ENCODE results near the gene TBCK.

- TF ChIP-seq POLR2A (conservative IDR thresholded peaks at IDR 0.05) (no peak), MIER1 (IDR thresholded peaks at IDR 0.05; ENCODE audit: low read depth) (no peak), ZKSCAN8 (CRISPR knock-in tag; IDR thresholded peaks at IDR 0.05) (no peak), RAD51 (IDR thresholded peaks at IDR 0.05; ENCODE audit: borderline replicate concordance, low read depth) (no peak), SIN3A (IDR thresholded peaks at IDR 0.05; ENCODE audit: borderline replicate concordance in 2 of 2, control insufficient read depth in 1 of 2, low read depth in 2 of 2, low read length in 2 of 2) (no peak), ZBTB26 (CRISPR knock-in tag; IDR thresholded peaks at IDR 0.05) (no peak), MAZ (CRISPR knock-in tag; conservative IDR thresholded peaks at IDR 0.05 in 1 of 2, IDR thresholded peaks at IDR 0.05 in 1 of 2) (no peak), EZH2 (IDR thresholded peaks at IDR 0.05; ENCODE audit: borderline replicate concordance, low read depth, low read length) (no peak), ZBTB8A (IDR thresholded peaks at IDR 0.05; ENCODE audit: partially characterized antibody) (no peak), NR2C2 (CRISPR knock-in tag; IDR thresholded peaks at IDR 0.05) (no peak), NR2C2 (tag; IDR thresholded peaks at IDR 0.05) (no peak), BDP1 (IDR thresholded peaks at IDR 0.05; ENCODE audit: insufficient read depth, insufficient read length) (no peak)
- TF ChIP-seq, protein P1, sequence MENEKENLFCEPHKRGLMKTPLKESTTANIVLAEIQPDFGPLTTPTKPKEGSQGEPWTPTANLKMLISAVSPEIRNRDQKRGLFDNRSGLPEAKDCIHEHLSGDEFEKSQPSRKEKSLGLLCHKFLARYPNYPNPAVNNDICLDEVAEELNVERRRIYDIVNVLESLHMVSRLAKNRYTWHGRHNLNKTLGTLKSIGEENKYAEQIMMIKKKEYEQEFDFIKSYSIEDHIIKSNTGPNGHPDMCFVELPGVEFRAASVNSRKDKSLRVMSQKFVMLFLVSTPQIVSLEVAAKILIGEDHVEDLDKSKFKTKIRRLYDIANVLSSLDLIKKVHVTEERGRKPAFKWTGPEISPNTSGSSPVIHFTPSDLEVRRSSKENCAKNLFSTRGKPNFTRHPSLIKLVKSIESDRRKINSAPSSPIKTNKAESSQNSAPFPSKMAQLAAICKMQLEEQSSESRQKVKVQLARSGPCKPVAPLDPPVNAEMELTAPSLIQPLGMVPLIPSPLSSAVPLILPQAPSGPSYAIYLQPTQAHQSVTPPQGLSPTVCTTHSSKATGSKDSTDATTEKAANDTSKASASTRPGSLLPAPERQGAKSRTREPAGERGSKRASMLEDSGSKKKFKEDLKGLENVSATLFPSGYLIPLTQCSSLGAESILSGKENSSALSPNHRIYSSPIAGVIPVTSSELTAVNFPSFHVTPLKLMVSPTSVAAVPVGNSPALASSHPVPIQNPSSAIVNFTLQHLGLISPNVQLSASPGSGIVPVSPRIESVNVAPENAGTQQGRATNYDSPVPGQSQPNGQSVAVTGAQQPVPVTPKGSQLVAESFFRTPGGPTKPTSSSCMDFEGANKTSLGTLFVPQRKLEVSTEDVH (IDR thresholded peaks at IDR 0.05; ENCODE audit: low read depth, partially characterized antibody): no peak
Measured at GRCh38 chr4:106149026-106149425, 167.0 kb downstream of the TBCK start.

Measured in K562 (cell line).